ENCODE results near the gene IGFBPL1. TPM values are rescaled to one million over a fixed set of nuclear protein-coding genes. Genes with fewer than 3 reads are reported as not detected.
"Not testable (repeated sequence)": the region's sequence is repeated elsewhere in the genome, so short reads cannot be mapped to it uniquely, and the experiment has no call there.

The IGFBPL1 gene, protein sequence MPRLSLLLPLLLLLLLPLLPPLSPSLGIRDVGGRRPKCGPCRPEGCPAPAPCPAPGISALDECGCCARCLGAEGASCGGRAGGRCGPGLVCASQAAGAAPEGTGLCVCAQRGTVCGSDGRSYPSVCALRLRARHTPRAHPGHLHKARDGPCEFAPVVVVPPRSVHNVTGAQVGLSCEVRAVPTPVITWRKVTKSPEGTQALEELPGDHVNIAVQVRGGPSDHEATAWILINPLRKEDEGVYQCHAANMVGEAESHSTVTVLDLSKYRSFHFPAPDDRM
- total RNA-seq = under 1 TPM in 2 of 3 donors, not detected in 1; 0.38 to 0.63 TPM
- long read RNA-seq, donor 1 = 0 reads
- long read RNA-seq, donor 2 = 0 reads

GRCh38 chr9:38423973-38424843, at the start of gene IGFBPL1:
TSS of gene IGFBPL1 (minus strand) at chr9:38424454. CDS start at chr9:38424424, 30 bp downstream.
- Histone ChIP-seq H3K9me3 (no peaks in the 10 kb centered on the region), H3K4me3 (no peak within 1 kb of the TSS), H3K4me1 (ENCODE audit: low read depth) (no peaks in the 10 kb centered on the region), H3K36me3 (ENCODE audit: low read depth) (no peaks in the 10 kb centered on the region)
- ATAC-seq (peak; percentile 74), DNase-seq (peak in 2 of 3 donors; percentile 4 to 49)
- TF ChIP-seq CTCF (IDR thresholded peaks at IDR 0.05) = no peak
- intact Hi-C loops (cut with DNase I, micrococcal nuclease) = no loop called here

DNA sequence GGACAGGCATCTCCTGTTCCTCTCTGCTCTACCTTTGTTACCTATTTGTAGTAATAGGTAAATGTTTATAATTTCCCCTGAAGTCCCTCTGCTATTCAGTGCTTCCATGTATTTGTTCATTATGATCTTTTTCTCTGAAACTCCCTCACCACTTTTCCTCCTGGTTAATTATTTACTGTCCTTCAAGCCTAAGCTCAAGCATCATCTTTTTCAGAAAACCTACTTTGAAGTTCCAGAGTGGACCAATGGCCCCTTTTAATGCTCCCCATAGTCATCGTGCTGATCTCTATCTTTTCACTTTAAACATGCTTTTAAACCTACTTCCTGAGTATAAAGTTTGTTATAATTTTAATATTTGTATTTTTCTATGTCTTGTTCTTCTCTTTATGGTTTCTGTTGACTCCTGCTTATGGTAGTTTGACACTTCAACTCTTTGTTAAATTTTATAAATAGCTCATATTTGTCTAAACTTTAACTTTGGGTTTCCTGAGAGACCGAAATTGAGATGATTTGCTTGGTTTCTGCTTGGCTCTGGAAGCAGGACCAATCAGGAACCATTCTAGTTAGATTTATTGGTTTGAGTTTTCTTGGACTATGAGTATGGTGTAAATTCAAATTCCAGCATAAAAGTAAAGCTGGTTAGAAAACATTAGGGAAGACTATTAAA, 48.5 kb upstream of the IGFBPL1 start:
- H3K4me3 ChIP-seq; intact Hi-C loops (cut with DNase I, micrococcal nuclease); ATAC-seq; H3K9me3 ChIP-seq; H3K36me3 ChIP-seq (ENCODE audit: low read depth); H3K4me1 ChIP-seq (ENCODE audit: low read depth); DNase-seq: not testable (repeated sequence)

GRCh38 chr9:38467404-38467803, 43.1 kb upstream of the IGFBPL1 start:
- H3K4me3 ChIP-seq = no peak overlapping the region
- H3K9me3 ChIP-seq = no peaks in the 10 kb centered on the region
- no peak for DNase-seq
- H3K4me1 ChIP-seq (ENCODE audit: low read depth) = no peaks in the 10 kb centered on the region
- TF ChIP-seq CTCF (IDR thresholded peaks at IDR 0.05) = no peak
- no peaks in the 10 kb centered on the region for H3K36me3 ChIP-seq (ENCODE audit: low read depth)
- ATAC-seq = no peak
- intact Hi-C loops (cut with DNase I, micrococcal nuclease) = no loop called here

- H3K4me1 ChIP-seq (ENCODE audit: low read depth) = no peaks in the 10 kb centered on the region
- no peaks in the 10 kb centered on the region for H3K36me3 ChIP-seq (ENCODE audit: low read depth)
- H3K9me3 ChIP-seq = no peaks in the 10 kb centered on the region
- no peak for TF ChIP-seq CTCF (IDR thresholded peaks at IDR 0.05)
- DNase-seq (no peak), ATAC-seq (no peak)
- intact Hi-C loops (cut with DNase I, micrococcal nuclease) = no loop called here
- no peak overlapping the region for H3K4me3 ChIP-seq
These were observed 29.6 kb upstream of the IGFBPL1 start for GRCh38 chr9:38453835-38454234.

DNA sequence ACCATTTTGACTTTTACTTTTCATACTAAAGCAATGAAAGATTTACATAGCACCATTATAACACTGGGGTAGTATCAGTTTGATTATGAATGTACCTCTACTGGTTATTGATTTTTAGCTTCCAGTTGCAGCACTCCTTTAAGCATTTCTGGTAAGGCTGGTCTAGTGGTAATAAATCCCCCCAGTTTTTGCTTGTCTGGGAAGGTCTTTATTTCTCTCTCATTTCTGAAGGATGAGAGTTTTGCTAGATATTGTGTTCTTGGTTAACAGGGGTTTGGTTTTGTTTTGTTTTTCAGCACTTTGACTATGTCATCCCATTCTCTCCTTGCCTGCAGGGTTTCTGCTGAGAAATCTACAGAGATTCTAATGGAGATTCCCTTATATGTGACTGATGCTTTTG, 26.9 kb upstream of the IGFBPL1 start:
- Histone ChIP-seq H3K4me3 (no peak overlapping the region), H3K9me3 (no peaks in the 10 kb centered on the region), H3K36me3 (ENCODE audit: low read depth) (no peaks in the 10 kb centered on the region), H3K4me1 (ENCODE audit: low read depth) (no peaks in the 10 kb centered on the region)
- no peak for TF ChIP-seq CTCF (IDR thresholded peaks at IDR 0.05)
- DNase-seq (no peak), ATAC-seq (no peak)
- intact Hi-C loops (cut with DNase I, micrococcal nuclease) = no loop called here
